Activated gamma-delta T cell treated with anti-CD3 and anti-CD28 coated beads, Interleukin-2, amount 50 U/mL, for 16 hours (primary cell): Measurements from ENCODE around the gene CCSER1.
"Not testable (repeated sequence)": the region's sequence is repeated elsewhere in the genome, so short reads cannot be mapped to it uniquely, and the experiment has no call there.

Experiments
- DNase-seq: peaks from one replicate; pipeline ENCODE4 v3.0.0-alpha.2; 2020; ENCODE audit warnings: low read depth

Gene CCSER1

GRCh38 chr4:90840828-90841227, 713.6 kb downstream of the CCSER1 start:
- DNase-seq: no peak

- no peak for DNase-seq
Observed at GRCh38 chr4:90841676-90842075, 714.5 kb downstream of the CCSER1 start.

- DNase-seq: no peak
Observed at GRCh38 chr4:90842960-90843359, 715.8 kb downstream of the CCSER1 start.

- no peak for DNase-seq
Observed at GRCh38 chr4:90844241-90844640, 717.0 kb downstream of the CCSER1 start.

GRCh38 chr4:90845777-90846176, 718.6 kb downstream of the CCSER1 start:
- DNase-seq: no peak

GRCh38 chr4:90852237-90852636, 725.0 kb downstream of the CCSER1 start:
- DNase-seq: no peak

GRCh38 chr4:90855111-90855510, 727.9 kb downstream of the CCSER1 start:
- no peak for DNase-seq

- no peak for DNase-seq
Observed at GRCh38 chr4:90857081-90857820, 730.1 kb downstream of the CCSER1 start.

- DNase-seq: no peak
Observed at GRCh38 chr4:90875791-90876190, 748.6 kb downstream of the CCSER1 start.

GRCh38 chr4:90876296-90876695, 749.1 kb downstream of the CCSER1 start:
- no peak for DNase-seq

GRCh38 chr4:90883519-90883918, 756.3 kb downstream of the CCSER1 start:
- no peak for DNase-seq

GRCh38 chr4:90888571-90888970, 761.4 kb downstream of the CCSER1 start:
- DNase-seq: no peak

GRCh38 chr4:90889171-90889570, 762.0 kb downstream of the CCSER1 start:
- DNase-seq: no peak

GRCh38 chr4:90903413-90903812, 776.2 kb downstream of the CCSER1 start:
- DNase-seq: not testable (repeated sequence)

- no peak for DNase-seq
Observed at GRCh38 chr4:90904021-90904420, 776.8 kb downstream of the CCSER1 start.

- no peak for DNase-seq
Observed at GRCh38 chr4:90906239-90906638, 779.0 kb downstream of the CCSER1 start.

GRCh38 chr4:90911724-90912434, 784.7 kb downstream of the CCSER1 start:
- DNase-seq: not testable (repeated sequence)

GRCh38 chr4:90922174-90922573, 795.0 kb downstream of the CCSER1 start:
- no peak for DNase-seq

- DNase-seq: no peak
Observed at GRCh38 chr4:90926957-90927356, 799.8 kb downstream of the CCSER1 start.

- DNase-seq: no peak
Observed at GRCh38 chr4:90943311-90943710, 816.1 kb downstream of the CCSER1 start.

GRCh38 chr4:90946945-90947344, 819.8 kb downstream of the CCSER1 start:
- no peak for DNase-seq

GRCh38 chr4:90950385-90950841, 823.2 kb downstream of the CCSER1 start:
- DNase-seq: no peak

GRCh38 chr4:90951037-90951436, 823.8 kb downstream of the CCSER1 start:
- no peak for DNase-seq
